ENCODE data around the gene AGXT.

- TF ChIP-seq EZH2 (IDR thresholded peaks at IDR 0.05; ENCODE audit: low read length) = no peak
- TF ChIP-seq CTCF (optimal IDR thresholded peaks at IDR 0.05 in 1 of 3, IDR thresholded peaks at IDR 0.05 in 1 of 3, conservative IDR thresholded peaks at IDR 0.05 in 1 of 3; ENCODE audit: extremely low read depth in 1 of 3, insufficient read depth in 2 of 3, low read length in 3 of 3) = no peak
Observed at GRCh38 chr2:240895656-240896388, 27.2 kb downstream of the AGXT start, which contains the start of gene MAB21L4.
